ENCODE data around the gene PIGQ. TPM values are rescaled to one million over a fixed set of nuclear protein-coding genes. Genes with fewer than 3 reads are reported as not detected.
A peak's percentile ranks its signal among the peaks of the same experiment; 100 is the strongest.

The PIGQ gene
- total and polyA plus RNA-seq, 2 of the 13 experiments (the other 11 are each of a cell fraction or from before 2014, with no cell fraction given): 7.7 to 19.7 TPM

- TF ChIP-seq RBFOX2 (IDR thresholded peaks at IDR 0.05; ENCODE audit: low read depth, low read length) (peak; percentile 55), TRAFD1 (CRISPR knock-in tag; IDR thresholded peaks at IDR 0.05; ENCODE audit: borderline replicate concordance) (no peak), ZNF275 (CRISPR knock-in tag; IDR thresholded peaks at IDR 0.05; ENCODE audit: borderline replicate concordance) (no peak), ERF (CRISPR knock-in tag; IDR thresholded peaks at IDR 0.05) (0 out of 2 replicates have a peak, but pooled peaks have one; percentile 34), SP4 (CRISPR knock-in tag; IDR thresholded peaks at IDR 0.05) (peak; percentile 57), GABPB1 (CRISPR knock-in tag; IDR thresholded peaks at IDR 0.05) (peak; percentile 86), FOXK1 (CRISPR knock-in tag; IDR thresholded peaks at IDR 0.05; ENCODE audit: borderline replicate concordance, low read depth) (0 out of 2 replicates have a peak, but pooled peaks have one; percentile 18), POLR2A (IDR thresholded peaks at IDR 0.05; ENCODE audit: insufficient read depth in 1 of 2, low read depth in 2 of 2, low read length in 2 of 2) (peak in 1 of 2 experiments; percentile 41; a peak in 1 of 4 replicates), SPEN (CRISPR knock-in tag; IDR thresholded peaks at IDR 0.05; ENCODE audit: low read depth) (0 out of 2 replicates have a peak, but pooled peaks have one; percentile 39), MXI1 (IDR thresholded peaks at IDR 0.05; ENCODE audit: borderline replicate concordance, low read depth, low read length) (peak; percentile 62; the same call in 2 of the 3 replicates), ATF5 (CRISPR knock-in tag; IDR thresholded peaks at IDR 0.05; ENCODE audit: low read depth) (0 out of 2 replicates have a peak, but pooled peaks have one; percentile 58), ZNF329 (CRISPR knock-in tag; IDR thresholded peaks at IDR 0.05; ENCODE audit: low read depth) (0 out of 2 replicates have a peak, but pooled peaks have one; percentile 28), TAF1 (CRISPR knock-in tag; IDR thresholded peaks at IDR 0.05) (peak; percentile 46), PRDM10 (CRISPR knock-in tag; IDR thresholded peaks at IDR 0.05; ENCODE audit: low read depth) (no peak), ZNF598 (CRISPR knock-in tag; IDR thresholded peaks at IDR 0.05; ENCODE audit: borderline replicate concordance) (no peak), KDM5A (IDR thresholded peaks at IDR 0.05; ENCODE audit: borderline replicate concordance, low read length) (peak; percentile 42; the same call in 1 of the 2 replicates), ZNF3 (CRISPR knock-in tag; IDR thresholded peaks at IDR 0.05) (no peak), ZNF44 (CRISPR knock-in tag; IDR thresholded peaks at IDR 0.05) (0 out of 2 replicates have a peak, but pooled peaks have one; percentile 29), FUBP1 (CRISPR knock-in tag; IDR thresholded peaks at IDR 0.05; ENCODE audit: borderline replicate concordance) (no peak)
Observed at GRCh38 chr16:569445-570254, at the start of gene PIGQ (continued).

All from HepG2 (cell line).